Ectodermal cell (in vitro differentiated cells): Measurements from ENCODE around the gene ITGB3BP.
"Not testable (repeated sequence)": the region's sequence is repeated elsewhere in the genome, so short reads cannot be mapped to it uniquely, and the experiment has no call there.

Experiments used
- H3K27ac ChIP-seq: 2 replicates; pipeline ENCODE4 v1.7.0; 2013; ENCODE audit warnings: mild to moderate bottlenecking, low read depth, low read length; ENCODE audit not compliant: insufficient read depth, poor library complexity, severe bottlenecking
- H3K27me3 ChIP-seq: 2 replicates; pipeline ENCODE4 v1.7.0; 2013; ENCODE audit warnings: mild to moderate bottlenecking, low read length; ENCODE audit not compliant: insufficient read depth, control insufficient read depth, poor library complexity, severe bottlenecking
- H3K36me3 ChIP-seq: one replicate; pipeline ENCODE4 v1.7.0; 2013; ENCODE audit warnings: low read length; ENCODE audit not compliant: control insufficient read depth, insufficient read depth
- H3K4me1 ChIP-seq: one replicate; pipeline ENCODE4 v1.7.0; 2013; ENCODE audit warnings: low read length; ENCODE audit not compliant: control insufficient read depth, insufficient read depth
- H3K4me3 ChIP-seq: 2 replicates; pipeline ENCODE4 v1.7.0; 2013; ENCODE audit warnings: low read depth, low read length, control low read depth; ENCODE audit not compliant: insufficient read depth
- H3K9me3 ChIP-seq: 2 replicates; pipeline ENCODE4 v1.7.0; 2013; ENCODE audit warnings: mild to moderate bottlenecking, low read length, moderate library complexity; ENCODE audit not compliant: control insufficient read depth
- WGBS, 2 experiments: methylation state at CpG; one replicate each; pipeline ENCODE4 v1.1.7; 2013; ENCODE audit warnings: missing lambda C conversion rate in 2 of 2; 5-methylcytosine and 5-hydroxymethylcytosine counted together

Gene ITGB3BP

DNA sequence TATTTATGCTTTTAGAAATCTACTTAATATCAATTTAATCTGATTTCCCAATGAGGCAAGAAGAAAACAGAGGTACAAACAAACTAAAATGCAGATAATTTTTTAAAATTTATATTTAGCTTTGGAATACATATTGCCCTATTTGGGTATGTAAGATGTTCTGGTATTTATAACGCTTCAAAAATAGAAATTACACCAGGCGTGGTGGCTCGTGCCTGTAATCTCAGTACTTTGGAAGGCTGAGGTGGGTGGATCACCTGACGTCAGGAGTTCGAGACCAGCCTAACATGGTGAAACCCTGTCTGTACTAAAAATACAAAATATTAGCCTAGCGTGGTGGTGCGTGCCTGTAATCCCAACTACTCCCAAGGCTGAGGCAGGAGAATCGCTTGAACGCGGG lies 13.3 kb downstream of the ITGB3BP start:
- WGBS, 2 experiments = 81 to 87% methylated on average over 10 of the region's 10 CpGs
- Histone ChIP-seq H3K27ac (no peak overlapping the region), H3K4me3 (no peak overlapping the region)

DNA sequence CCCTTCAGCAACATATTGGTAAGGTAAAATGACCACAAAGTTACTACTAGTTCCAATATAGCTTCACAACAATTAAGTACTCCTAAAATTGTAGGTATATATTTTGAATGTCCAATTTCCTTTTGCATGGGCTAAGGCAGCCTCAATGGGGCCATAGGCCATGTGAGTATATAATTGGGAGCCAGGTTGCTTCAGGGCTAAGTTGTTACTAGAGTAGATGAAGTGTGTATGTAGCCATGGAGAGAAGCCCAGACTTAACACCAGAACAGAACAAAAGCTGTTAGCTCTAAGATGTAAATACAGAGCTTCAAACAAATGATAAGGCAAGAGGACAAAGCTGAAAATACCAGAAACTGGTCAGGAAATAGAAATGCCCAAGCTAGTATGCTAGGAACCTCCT lies 16.2 kb downstream of the ITGB3BP start:
- Histone ChIP-seq H3K4me3 (no peak overlapping the region), H3K27ac (no peak overlapping the region), H3K9me3 (no peaks in the 10 kb centered on the region), H3K27me3 (no peaks in the 10 kb centered on the region), H3K36me3 (peaks cover 9% of the 10 kb centered on the region), H3K4me1 (no peaks in the 10 kb centered on the region)

More for the DNA sequence above, 13.3 kb downstream of the ITGB3BP start:
- Histone ChIP-seq H3K4me1 (no peaks in the 10 kb centered on the region), H3K9me3 (peaks cover 2% of the 10 kb centered on the region), H3K27me3 (no peaks in the 10 kb centered on the region), H3K36me3 (peaks cover 9% of the 10 kb centered on the region)

DNA sequence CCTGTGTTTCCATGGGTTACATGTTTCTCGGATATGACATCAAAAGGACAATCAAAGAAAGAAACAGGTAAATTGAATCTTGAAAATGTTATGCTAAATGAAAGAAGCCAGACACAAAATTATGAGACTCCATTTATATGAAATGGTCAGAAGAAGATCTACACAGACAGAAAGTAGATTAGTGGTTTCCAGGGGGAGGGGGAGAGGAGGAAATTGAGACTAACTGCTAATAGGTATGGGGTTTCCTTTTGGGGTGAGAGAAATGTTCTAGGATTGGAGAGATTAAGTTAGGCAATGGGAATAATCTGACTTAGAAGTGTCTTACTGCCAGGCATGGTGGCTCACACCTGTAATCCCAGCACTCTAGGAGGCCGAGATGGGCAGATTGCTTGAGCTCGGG lies 21.8 kb downstream of the ITGB3BP start:
- Histone ChIP-seq H3K4me1 (no peaks in the 10 kb centered on the region), H3K4me3 (no peak overlapping the region), H3K36me3 (no peaks in the 10 kb centered on the region), H3K9me3 (no peaks in the 10 kb centered on the region), H3K27me3 (no peaks in the 10 kb centered on the region), H3K27ac (no peak overlapping the region)
- WGBS, 2 experiments = 88 to 95% methylated on average over 3 of the region's 3 CpGs

DNA sequence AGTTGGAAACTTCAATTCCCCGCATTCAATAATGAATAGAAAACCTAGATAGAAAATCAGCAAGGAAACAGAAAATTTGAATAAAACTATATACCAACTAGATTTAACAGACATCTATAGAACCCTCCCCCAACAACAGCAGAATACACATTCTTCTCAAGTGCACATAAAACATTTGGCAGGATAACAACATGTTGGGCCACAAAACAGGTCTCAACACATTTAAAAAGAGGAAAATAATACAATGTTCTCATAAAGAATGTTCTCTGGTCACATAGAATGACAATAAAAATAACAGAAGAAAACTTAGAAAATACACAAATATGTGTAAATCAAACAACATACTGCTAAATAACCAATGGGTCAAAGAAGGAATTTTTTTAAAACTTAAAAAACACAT lies 24.9 kb downstream of the ITGB3BP start:
- 14% methylated on average over 1 of the region's 1 CpG; no CpG with 5 or more reads in 1 of the 2 experiments for WGBS, 2 experiments

DNA sequence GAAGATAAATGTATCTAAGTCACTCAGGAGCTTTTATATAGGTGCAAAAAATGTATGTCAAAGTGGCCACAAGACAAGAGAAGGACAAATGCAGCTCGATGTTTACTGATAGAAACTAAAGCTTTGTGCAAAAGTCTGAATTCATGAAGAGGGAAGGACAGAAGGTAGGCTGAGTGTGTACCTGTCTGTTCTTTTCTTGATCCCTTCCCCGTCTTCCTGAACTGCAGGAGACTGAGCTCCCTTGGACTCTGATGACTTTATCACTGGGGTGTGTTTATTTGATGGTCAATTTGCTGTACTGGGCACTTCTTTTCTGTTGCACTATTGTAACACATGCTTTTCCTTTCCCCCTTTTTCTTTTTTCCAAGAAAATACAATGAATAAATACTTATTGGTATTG lies 25.4 kb downstream of the ITGB3BP start:
- whole genome bisulfite sequencing, 2 experiments = 98 to 99% methylated on average over 2 of the region's 2 CpGs

More for the DNA sequence above, 24.9 kb downstream of the ITGB3BP start:
- Histone ChIP-seq H3K27me3 (no peaks in the 10 kb centered on the region), H3K36me3 (no peaks in the 10 kb centered on the region), H3K27ac (no peak overlapping the region), H3K4me1 (no peaks in the 10 kb centered on the region), H3K4me3 (no peak overlapping the region), H3K9me3 (no peaks in the 10 kb centered on the region)

DNA sequence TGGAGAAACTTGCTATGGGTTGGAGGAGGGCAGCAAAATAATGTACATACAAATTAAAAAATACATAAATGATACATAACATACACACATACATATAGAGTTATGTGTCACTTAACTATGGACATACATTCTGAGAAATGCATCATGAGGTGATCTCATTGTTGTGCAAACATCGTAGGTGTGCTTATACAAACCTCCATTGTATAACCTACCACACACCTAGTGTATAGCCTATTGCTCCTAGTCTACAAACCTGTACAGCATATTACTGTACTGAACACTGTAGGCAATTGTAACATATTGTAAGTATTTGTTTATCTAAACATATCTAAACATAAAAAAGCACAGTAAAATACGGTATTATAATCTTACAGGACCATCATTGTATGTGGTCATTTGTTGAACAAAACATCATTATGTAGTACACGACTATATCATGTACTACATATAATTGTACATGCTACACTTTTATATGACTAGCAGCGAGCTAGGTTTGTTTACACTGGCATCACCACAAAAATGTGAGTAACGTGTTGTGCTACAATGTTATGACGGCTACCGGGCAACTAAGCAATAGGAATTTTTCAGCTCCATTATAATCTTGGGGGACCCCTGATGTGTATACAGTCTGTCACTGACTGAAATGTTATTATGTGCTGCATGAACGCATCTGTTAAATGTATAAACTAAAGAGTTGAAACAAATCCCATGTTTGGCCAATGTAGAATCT lies 35.5 kb downstream of the ITGB3BP start:
- Histone ChIP-seq H3K4me3 (no peak overlapping the region), H3K4me1 (no peaks in the 10 kb centered on the region), H3K27ac (no peak overlapping the region), H3K27me3 (no peaks in the 10 kb centered on the region), H3K9me3 (no peaks in the 10 kb centered on the region), H3K36me3 (no peaks in the 10 kb centered on the region)
- 96% methylated on average over 7 to 8 of the region's 8 CpGs for WGBS, 2 experiments

More for the DNA sequence above, 25.4 kb downstream of the ITGB3BP start:
- no peaks in the 10 kb centered on the region for H3K27me3 ChIP-seq
- H3K4me1 ChIP-seq = no peaks in the 10 kb centered on the region
- no peaks in the 10 kb centered on the region for H3K9me3 ChIP-seq
- H3K36me3 ChIP-seq = no peaks in the 10 kb centered on the region
- no peak overlapping the region for H3K27ac ChIP-seq
- no peak overlapping the region for H3K4me3 ChIP-seq

DNA sequence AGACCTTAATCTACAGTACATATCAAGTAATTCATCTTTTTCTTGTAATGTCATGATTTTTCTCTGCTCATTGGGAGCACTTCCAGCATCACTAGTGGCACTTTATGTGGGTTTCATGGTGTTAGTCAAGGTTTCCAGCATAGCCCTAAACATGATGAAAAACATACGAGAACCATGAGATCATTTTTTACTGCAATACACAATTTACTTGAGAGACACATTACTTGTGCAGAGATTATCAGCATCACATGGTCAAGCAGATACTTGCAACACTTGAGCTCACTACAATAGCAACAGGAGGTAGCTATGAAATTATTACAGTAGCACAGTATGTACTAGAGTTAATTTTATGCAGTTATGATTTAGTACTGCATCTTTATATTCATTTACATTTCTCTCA lies 36.4 kb downstream of the ITGB3BP start:
- Histone ChIP-seq H3K27ac (no peak overlapping the region), H3K9me3 (no peaks in the 10 kb centered on the region), H3K4me3 (no peak overlapping the region), H3K27me3 (no peaks in the 10 kb centered on the region), H3K4me1 (no peaks in the 10 kb centered on the region), H3K36me3 (no peaks in the 10 kb centered on the region)
- 83 to 100% methylated on average over 1 of the region's 1 CpG for WGBS, 2 experiments

DNA sequence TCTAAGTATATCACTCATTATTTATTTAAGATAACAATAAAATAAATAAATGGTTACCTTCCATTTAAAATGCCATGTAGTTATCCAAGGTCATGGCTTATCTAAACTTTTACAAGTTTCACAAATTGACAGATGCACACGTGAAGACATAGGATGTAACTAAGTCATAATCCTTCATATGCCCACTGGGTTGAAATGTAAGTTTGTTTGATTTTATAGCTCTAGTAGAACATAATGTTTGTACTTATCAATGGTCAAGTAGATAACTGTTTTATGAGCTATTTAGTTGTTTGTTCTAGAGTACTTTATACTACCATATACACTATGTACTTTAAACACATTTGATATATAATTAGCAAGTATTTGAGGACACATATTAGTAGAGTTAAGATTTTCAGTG lies 43.0 kb downstream of the ITGB3BP start:
- no peaks in the 10 kb centered on the region for H3K9me3 ChIP-seq
- WGBS, 2 experiments = 86 to 92% methylated on average over 1 of the region's 1 CpG
- no peaks in the 10 kb centered on the region for H3K4me1 ChIP-seq
- no peaks in the 10 kb centered on the region for H3K36me3 ChIP-seq
- no peaks in the 10 kb centered on the region for H3K27me3 ChIP-seq
- no peak overlapping the region for H3K4me3 ChIP-seq
- no peak overlapping the region for H3K27ac ChIP-seq

DNA sequence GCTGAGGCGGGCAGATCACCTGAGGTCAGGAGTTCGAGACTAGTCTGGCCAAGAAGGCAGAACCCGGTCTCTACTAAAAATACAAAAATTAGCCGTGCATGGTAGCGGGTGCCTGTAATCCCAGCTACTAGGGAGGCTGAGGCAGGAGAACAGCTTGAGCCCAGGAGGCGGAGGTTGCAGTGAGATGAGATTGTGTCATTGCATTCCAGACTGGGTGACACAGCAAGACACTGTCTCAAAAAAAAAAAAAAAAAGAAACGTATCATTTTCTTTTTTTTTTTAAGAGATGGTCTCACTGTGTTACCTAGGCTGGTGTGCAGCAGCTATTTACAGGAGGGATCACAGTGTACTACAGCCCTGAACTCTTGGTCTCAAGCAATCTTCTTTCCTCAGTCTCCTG lies 47.3 kb downstream of the ITGB3BP start:
- no peaks in the 10 kb centered on the region for H3K27me3 ChIP-seq
- H3K4me3 ChIP-seq = no peak overlapping the region
- no peaks in the 10 kb centered on the region for H3K36me3 ChIP-seq
- 96 to 98% methylated on average over 7 of the region's 7 CpGs for WGBS, 2 experiments
- no peaks in the 10 kb centered on the region for H3K4me1 ChIP-seq
- no peak overlapping the region for H3K27ac ChIP-seq
- H3K9me3 ChIP-seq = no peaks in the 10 kb centered on the region

DNA sequence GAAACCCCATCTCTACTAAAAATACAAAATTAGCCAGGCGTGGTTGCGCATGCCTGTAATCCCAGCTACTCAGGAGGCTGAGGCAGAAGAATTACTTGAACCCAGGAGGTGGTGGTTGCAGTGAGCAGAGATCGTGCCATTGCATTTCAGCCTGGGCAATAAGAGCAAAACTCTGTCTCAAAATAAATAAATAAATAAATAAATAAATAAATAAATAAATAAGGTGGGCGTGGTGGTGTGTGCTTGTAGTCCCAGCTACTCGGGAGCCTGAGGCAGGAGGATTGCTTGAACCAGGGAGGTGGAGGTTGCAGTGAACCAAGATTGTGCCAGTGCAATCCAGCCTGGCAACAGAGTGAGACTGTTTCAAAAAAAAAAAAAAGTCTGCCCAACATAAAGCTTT lies 54.3 kb downstream of the ITGB3BP start:
- not testable (repeated sequence) for H3K27ac ChIP-seq, H3K9me3 ChIP-seq, H3K4me1 ChIP-seq, H3K36me3 ChIP-seq, H3K27me3 ChIP-seq, H3K4me3 ChIP-seq
- 93% methylated on average over 5 of the region's 5 CpGs for whole genome bisulfite sequencing, 2 experiments

DNA sequence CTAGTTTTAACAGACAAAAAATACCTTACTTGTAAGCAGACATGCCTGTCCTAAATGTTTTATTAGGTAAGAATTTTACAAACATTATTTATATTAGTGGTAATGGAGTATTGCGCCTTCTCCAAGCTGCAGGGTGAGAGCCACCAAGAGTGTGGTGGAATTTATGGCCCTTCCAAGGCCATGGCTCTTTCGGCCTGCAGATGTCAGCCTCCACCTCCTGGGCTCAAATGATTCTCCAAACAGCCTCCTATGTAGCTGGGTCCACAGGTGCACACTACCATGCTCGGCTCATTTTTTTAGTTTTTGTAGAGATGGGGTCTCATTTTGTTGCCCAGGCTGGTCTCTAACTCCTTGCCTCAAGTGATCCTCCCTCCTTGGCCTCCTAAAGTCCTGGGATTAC lies 56.3 kb downstream of the ITGB3BP start:
- Histone ChIP-seq H3K27me3 (no peaks in the 10 kb centered on the region), H3K9me3 (no peaks in the 10 kb centered on the region), H3K4me3 (no peak overlapping the region), H3K4me1 (no peaks in the 10 kb centered on the region), H3K27ac (no peak overlapping the region), H3K36me3 (no peaks in the 10 kb centered on the region)
- WGBS, 2 experiments = 94 to 96% methylated on average over 3 of the region's 3 CpGs
